Ramos (cell line): ENCODE data around the gene ANKRD1.
"Not testable (repeated sequence)": the region's sequence is repeated elsewhere in the genome, so short reads cannot be mapped to it uniquely, and the experiment has no call there.

Experiments used
- in situ Hi-C: fragments of 300-500 bp; cut with MboI; formaldehyde crosslinking; loops from one replicate; pipeline ENCODE4 v1.14.3; 2022; ENCODE audit warnings: low sequenced_read_pairs; ENCODE audit not compliant: unreplicated experiment

The ANKRD1 gene

DNA sequence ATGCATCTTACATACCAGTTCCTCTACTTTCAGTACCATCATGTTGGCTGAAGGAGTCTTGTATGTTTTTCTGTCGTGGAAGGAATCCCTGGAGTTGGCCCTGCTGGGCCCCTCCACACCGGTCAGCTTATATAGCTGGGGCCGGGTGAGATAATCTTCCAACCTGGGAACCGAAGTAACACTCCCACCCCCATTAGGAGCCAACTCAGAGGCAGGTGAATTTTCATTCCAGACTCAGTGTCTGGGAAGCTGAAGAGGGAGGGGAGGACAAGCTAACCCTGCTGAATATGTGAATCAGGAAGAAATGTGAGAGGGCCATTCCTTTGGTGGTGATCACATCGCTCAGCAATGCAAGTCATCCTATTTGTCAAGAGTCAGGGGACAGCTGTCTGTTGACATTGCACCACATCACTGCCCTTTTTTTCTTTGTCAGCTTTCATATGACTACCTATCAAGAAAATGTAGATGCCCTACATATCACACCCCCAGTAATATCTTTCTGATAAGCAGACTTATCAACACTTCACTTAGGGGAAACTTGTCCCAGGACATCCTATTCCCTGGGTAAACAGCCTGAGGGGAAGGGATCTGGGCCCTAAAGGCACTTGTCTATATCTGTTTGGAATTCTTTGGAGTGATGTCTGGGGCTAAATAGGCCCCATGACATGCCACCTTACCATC lies at the start of gene ANKRD1:
Gene ANKRD1 (minus strand): TSS at position 102 of the 681 bp plus-strand sequence. CDS start 60 bp downstream, at position 42.
- in situ Hi-C loops: loop anchor here (25.0 kb wide), 2 partner anchors 341 to 991 kb away; partner anchors contain the start of genes BTAF1 and FGFBP3

DNA sequence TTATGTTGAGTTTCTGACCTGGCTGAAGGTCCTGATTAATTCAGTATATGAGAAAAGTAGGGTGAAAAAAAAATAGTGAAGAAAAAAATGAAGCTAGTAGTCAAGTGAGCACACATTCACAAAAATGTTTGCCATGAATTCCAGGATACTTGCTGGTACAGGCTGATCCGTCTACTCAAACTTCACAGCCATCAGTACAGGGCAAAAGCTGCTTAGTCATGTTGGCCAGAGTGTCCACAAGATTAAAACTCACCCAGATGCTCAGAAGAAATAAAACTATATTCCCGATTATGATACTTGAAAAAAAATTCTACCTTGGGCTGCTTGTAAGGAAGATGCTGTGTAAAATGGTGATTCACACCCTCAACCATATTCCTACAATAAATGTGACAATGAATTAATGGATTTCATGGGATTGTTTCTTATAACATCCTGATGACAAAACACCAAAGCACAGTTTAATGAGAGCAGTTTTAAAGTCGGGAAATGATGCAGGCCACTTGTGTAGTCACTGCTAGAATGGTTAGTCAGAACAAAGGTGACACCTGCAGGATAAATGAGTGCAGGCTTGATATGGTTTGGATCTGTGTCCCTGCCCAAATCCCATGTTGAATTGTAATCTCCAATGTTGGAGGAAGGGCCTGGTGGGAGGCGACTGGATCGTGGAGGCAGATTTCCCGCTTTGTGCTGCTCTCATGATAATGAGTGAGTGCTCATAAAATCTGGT lies 49.2 kb upstream of the ANKRD1 start:
- in situ Hi-C loops: no loop called here

DNA sequence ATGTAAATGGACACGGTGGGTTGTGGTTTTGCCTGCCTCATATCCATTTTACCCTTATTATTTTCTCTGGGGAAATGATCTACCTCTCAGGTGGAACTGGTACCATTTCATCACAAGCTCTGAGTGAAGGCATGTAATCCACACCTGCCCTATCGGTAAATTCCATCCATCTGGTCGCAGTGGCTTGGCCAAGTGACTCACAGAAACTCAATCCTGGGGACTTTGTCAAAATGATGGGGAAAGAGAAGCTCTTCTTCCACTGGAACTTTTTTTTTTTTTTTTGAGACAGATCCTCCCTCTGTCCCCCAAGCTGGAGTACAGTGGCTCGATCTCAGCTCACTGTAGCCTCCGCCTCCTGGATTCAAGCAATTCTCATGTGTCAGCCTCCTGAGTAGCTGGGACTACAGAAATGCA lies 48.2 kb upstream of the ANKRD1 start:
- in situ Hi-C loops: no loop called here

DNA sequence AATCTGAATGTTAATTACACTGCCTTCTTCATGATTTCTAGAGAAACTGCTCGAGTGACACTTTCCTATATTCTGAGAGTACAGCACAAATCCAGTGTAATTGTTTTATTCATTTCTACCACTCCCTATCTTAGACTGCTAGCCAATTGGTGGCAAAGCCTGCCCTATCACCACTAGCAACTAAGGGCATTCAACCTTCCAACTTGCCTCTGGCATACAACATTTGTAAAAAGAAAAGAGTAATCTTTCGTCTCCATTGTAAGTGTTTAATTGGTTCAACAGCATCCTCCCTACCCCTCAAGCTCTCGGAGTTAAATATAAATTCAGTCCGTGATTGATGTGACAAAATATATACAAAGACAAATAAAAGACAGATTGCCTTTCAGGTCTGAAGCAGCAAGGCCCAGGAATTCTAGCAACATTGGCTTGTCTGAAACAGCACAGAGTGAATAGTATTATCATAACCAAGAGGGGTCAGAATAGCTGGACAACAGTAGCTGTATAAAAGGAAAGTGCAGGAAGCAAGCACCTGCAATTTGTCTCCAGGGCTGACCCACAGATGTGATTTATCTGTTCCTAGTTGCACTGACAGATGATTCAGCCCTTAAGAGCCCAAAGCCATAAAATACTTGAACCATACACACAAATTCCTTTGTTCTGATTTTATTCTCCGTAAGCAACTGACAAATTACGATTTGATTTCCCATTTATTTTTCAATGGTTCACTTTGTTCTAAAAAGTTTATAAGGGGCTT lies 47.6 kb upstream of the ANKRD1 start:
- in situ Hi-C loops: no loop called here

DNA sequence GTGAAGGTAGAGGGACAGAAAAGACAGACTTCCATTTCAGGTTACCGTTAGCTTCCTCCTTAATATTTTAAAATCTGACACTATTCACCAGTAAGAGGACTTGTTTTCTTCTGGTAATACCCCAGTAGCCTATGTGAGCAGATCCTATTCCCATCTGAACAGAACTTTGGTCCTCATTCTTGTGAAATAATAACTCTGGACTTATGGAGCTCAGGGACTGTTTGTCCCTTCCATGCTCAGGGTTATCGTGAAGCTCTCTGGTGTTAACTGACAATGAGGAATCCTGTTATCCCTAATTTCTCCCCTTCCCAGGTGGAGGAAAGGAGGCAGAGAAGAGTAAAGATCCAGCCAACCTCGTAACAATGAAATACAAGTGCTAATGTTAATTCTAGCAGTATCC lies 47.0 kb upstream of the ANKRD1 start:
- in situ Hi-C loops: no loop called here

DNA sequence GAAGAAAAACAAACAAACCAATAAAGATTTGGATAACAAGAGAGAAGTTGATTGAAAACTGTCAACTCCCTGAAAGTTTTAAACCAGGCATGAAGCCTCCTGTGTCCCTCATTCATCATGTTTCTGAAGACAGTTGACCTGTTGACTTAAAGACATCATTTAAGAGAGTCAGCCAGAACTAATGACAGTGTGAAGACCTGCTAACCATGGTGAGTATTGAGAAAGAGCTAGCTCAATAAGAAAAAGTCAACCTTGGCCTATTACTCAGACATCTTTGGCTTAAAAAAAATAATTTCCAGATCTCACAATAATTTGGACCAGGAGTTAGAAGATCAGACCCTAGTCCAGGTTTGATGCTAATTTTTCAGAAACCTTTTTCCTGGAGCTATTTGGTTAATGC lies 45.3 kb upstream of the ANKRD1 start:
- in situ Hi-C loops: no loop called here

DNA sequence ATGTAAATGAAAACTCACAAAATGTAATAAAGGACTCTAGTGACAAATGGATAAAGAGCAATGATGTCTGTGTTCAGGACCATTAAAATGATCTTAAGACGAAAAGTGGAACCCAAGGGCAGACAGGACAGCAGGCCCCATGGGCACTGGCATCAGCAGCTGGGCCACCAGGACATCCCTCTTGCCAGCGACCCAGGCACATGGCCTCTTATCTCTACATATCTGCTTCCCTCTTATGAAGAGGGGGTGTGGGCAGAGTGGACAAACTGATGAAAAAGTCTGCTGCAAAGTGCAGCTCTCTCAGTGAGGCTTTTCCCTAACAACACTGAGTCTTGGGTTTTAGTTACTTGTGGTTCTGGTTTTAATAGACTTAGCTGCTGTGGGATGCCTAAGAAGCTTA lies 44.8 kb upstream of the ANKRD1 start:
- in situ Hi-C loops: no loop called here

DNA sequence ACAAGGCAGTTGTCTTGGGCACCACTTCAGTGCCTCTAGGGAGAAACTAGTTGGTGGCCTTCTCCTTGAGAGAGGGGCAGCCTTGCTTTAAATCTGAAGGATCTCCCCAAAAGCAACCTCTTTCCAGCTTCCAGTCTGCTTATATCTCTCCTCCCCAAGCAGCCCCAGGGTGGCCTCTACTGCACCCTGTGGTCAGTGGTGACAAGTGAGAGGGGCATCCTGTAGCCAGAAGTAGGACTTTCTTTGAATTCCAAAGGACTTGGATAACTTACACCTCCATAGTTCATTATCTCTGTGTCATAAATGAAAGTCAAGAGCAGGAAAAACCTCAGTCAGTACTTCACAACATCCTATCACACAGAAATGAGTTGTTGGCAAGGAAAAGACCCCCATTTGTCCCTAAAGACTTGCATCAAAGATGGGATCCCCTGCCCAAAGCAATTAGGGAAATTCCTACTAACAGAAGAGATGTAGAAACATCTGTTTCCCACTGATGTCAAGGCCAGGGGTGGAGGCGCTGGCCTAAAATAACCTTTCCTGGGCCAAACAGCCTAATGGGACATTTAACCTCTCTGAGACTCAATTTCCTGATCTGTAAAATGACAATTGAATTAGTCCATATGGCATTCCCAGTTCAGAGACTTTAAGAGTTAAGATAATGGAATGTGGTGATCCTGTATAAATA lies 44.0 kb upstream of the ANKRD1 start:
- in situ Hi-C loops: no loop called here

DNA sequence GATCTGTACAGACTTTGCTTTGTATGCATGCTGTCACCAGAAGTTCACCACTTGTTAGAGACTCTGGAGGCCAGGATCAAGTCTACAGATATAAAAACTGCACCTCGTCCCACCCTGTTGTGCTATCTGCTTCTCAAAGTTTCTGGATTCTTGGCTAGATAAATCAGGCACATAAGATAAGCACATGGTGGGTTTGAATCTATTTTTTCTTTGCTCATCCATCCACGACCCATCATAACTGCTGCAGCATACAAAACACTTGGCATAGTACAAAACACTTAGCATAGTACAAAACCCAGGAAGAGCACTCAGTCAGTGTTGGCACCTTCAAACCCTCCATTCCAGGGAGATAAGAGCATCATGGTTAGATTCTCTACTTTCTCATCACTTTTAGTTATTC lies 42.4 kb upstream of the ANKRD1 start:
- in situ Hi-C loops: no loop called here

DNA sequence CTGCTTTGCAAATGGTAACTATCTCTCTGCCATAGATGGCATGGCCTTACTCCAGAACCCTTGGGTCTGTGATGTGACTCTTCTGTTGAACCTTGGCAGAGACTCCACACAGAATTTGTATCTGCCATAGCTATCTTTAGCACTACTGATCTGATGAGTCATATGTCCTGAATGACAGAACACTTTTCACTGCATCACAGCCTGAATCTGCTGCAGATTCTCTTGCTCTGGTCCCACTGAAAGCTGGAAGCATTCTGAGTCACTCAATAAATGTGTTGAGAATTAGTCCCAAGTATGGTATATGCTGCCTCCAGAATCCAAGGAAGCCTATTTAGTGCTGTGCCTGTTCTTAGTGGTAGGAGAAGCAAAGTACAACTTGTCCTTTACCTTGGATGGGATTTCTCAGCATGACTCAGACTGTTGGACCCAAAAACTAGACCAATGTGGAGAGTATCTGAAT lies 39.5 kb upstream of the ANKRD1 start:
- in situ Hi-C loops: no loop called here

DNA sequence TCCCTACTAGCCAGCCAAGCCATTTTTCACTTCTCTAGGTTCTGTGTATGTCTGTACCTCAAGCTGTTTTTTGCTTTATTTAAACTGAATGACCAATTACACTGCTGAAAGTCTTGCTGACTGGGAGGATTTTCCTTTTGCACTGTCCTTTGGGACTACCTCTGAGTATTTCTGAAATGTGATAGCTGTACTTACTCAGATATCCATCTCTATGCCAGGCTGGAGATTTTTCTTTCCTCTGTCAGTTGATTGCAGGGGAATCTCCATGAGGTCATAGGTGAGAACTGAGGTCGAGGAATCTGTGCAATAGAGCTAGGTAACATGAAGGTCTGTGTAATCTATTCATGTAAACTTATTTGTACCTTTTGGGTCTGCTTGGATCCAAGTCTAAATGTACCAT lies 38.9 kb upstream of the ANKRD1 start:
- in situ Hi-C loops: no loop called here

DNA sequence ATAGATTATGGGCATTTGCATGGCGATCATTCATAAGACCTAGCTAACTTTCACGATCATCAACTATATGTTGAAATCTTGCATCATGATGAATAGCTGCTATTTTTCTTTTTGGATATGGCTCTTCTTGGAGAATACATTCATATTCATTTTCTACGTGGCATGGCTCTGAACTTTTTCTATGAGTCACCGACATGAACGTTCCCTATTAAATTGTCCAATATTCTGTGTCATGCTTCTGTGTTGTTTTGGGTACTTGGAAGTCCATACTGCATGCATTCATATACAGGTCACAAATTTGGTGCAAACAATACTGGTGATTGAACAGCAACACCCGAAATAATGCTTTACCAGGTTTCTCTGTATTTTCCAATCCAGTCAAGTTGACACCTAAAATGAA lies 37.9 kb upstream of the ANKRD1 start:
- in situ Hi-C loops: no loop called here

DNA sequence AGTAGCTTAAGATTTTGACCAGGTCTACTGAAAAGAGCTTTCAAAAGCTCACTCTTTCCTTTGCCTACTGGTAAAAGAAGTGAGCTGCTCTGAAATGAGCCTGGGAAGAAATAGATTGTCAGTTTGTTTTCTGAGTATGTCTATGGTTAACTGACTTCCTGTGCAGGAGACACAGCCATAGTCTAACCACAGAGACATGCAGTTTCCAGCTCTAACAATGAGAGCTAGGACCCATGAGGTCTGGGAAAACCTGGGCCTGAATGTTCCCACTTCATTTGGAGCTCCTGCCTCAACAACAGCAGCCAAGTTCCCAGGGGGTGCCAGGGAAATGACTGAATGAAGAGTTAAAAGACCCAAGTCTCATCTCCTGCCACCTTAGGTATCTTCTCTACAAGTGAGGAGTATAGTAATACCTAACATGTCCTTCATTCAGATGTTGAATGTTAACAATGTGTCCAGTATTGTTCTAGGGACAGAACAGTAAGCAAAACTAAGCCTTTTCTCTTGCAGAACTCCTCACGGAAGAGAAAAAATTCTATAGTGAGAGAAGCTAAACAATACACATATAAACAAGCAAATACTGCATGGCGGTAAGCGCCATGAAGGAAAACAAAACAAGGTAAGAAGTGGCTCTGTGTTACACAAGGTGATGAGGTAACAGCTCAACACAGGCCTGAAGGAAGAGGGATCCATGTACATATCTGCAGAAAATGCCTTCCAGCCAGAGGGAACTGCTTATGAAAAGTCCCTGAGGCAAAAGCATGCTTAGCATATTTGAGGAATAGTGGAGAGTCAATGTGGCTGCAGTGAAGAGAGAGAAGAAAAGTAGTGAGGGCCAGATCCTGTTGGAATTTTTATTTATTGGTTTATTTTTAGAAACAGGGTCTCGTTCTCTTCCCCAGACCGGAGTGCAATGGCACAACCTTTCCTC lies 26.4 kb upstream of the ANKRD1 start:
- in situ Hi-C loops: no loop called here

DNA sequence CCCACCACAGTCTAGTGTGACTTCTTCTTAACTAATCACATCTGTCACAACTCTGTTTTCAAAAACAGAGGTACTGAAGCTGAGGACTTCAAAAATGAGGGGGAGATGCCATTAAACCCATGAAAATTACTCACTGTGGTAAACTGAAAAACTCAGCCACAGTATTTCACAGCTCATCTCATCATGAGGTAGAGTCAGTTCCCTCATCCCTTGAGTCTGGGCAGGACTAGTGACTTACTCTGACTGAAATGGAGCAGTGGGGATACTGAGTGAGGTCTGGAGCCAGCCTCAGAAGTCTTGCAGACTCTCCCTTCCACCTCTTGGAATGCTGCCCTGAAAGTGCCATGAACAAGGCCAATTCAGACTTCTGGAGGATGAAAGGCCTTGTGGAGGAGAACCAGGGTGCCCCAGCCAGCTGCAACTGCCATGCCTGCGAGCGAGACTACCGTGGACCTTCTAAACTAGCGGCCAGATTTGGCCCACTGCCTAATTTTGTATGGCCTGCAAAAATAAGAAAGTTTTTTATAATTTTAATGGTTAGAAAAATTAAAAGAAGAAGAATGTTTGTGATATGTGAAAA lies 24.7 kb upstream of the ANKRD1 start:
- in situ Hi-C loops: no loop called here

DNA sequence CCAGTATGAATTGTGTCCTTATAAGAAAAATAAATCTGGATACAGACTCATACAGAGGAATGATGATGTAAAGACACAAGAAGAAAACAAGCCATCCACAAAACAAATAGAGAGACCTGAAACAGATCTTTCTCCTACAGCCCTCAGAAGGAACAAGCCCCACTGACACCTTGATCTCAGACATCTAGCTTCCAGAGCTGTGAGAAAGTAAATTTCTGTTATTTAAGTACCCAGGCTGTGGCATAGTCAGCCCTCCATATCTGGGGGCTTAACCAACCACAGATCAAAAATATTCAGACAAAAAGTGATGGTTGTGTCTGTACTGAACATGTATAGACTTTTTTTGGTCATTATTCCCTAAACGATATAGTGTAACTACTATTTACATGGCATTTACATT lies 23.9 kb upstream of the ANKRD1 start:
- in situ Hi-C loops: no loop called here

DNA sequence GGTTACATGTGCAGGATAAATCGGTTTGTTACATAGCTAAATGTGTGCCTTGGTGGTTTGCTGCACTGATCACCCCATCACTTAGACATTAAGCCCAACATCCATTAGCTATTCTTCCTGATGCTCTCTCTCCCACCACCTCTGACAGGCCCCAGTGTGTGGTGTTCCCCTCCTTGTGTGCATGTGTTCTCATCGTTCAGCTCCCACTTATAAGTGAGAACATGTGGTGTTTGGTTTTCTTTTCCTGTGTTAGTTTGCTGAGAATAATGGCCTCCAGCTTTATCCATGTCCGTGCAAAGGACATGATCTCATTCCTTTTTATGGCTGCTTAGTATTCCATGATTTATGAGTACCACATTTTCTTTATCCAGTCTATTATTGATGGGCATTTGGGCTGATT lies 22.1 kb upstream of the ANKRD1 start:
- in situ Hi-C loops: not testable (repeated sequence)

DNA sequence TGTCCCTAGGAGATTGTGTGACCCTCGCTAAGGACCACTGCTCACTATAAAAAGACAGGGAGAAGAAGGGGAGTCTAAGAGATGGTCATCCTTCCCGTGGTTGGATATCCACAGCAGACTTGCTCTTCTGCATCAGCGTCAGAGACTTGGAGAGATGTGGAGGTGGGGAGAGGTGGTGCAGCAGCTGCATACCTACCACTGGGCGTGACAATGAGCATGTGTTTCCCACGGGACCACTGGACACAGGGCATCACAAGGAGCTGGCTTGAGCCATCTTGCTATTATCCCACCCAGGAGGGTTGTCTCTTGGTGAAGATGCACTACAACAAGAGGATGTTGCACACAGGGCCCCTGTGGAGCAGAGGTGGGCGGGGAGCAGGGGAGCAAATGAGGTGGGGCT lies 18.8 kb upstream of the ANKRD1 start:
- in situ Hi-C loops: no loop called here

DNA sequence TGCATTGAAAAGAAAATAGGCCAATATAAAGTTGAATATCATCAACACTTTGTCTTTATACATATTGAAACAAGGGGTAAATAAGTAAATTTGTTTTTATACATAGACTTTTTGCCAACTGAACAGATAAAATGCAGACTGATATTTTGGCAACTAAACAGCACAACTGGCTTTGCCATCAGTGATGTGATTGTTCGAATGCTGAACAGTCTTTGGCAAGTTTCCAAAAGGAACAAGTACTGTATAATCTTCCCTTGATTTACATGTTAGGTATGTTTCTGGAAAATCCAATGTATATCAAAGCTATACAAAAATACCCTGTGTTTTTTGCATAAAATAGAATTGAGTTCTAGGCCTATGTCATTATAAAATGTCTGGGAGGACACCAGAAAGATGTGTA lies 18.2 kb upstream of the ANKRD1 start:
- in situ Hi-C loops: no loop called here

DNA sequence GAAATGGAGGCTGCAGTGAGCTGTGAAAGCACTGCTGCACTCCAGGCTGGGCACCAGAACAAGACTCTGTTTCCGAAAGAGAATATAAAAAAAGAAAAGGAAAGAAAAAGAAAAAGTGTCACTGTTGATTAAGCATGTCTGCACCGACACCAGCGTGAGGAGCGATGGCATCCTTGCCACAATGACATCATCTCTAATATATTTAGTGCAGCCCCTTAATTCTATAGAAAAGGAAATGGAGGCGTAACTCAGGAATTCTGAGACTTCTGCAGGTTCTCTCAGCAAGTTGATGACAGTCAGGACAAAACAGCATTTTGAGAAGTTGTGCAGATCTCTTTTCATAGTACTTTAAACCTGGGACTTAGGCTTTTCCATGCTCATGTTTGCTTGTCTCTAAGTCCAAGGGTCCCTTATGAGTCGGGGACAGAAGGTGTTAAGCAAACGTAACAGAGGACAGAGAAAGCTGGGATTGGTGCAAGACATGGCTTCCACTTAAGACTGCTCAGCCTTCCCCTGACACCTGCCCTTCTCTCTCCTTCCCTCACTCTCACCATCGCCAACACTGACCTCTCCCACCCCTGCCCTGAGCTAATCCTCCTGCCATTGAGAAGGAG lies 16.9 kb upstream of the ANKRD1 start:
- in situ Hi-C loops: no loop called here
